Activated T-cell treated with anti-CD3 and anti-CD28 coated beads for 4 hours (primary cell): ENCODE data around the gene DSPP.
"Not testable (repeated sequence)": the region's sequence is repeated elsewhere in the genome, so short reads cannot be mapped to it uniquely, and the experiment has no call there.

Experiments
- DNase-seq: peaks from one replicate; pipeline ENCODE4 v3.0.0-alpha.2; 2020

The DSPP gene

DNA sequence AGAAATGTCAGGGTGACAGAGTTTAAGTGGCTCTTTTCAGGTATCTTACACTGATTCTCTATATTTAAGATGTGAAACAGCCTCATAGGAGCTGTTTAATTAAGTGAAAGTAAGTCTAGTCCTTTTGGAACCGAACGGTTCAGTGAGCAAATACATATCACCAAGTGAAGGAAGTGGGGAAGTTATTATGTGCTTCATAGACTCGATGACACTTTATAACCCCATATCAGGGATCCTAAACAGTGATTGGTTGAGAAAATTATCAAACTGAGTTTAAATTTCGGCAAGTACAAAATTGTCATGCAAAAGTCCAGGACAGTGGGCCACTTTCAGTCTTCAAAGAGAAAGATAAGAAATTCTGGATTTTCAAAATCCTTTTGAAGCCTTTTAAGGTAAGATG lies at the start of gene DSPP:
TSS of gene DSPP (plus strand) at position 301 of the 400 bp plus-strand sequence. CDS start 2,380 bp downstream, outside the sequence.
- no peak for DNase-seq

DNA sequence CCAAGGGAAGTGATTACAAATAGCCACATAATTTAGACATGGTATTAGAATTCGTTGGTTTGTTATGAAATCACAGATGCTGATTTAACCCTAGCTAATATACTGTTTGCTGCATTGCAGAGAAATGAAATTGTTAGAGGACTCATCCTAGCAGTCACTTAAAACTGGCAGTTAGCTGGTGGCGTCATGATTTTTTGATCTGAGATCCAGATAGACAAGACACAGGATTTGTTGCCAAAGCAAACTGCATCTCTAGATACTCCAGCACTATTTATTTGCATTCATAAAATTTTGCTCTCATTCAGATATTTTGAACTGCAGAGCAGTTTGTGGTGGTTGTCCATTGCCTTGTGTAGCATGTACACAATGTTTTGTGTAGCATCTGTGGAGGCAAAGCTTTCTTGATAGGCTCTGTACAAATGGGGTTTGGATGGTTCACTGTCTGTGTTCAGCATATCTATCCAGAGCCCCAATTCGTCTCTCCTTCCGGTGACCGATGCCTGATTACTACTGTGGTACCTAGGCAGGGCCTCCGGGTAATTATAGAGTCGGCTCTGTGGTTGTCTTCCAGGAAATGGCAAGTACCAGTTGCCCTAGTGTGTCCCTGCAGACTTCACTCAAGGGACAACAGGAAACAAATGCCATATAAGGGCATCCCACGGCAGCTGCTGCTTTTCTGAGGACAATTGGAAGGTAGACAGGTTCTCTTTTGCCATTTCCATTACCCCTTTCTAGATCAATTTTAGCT lies 49.1 kb upstream of the DSPP start:
- peak; percentile 0 for DNase-seq

GRCh38 chr4:87560802-87561201 lies 47.5 kb upstream of the DSPP start:
- DNase-seq, result no peak

- no peak for DNase-seq
These were observed 42.6 kb upstream of the DSPP start for GRCh38 chr4:87565746-87566145.

DNA sequence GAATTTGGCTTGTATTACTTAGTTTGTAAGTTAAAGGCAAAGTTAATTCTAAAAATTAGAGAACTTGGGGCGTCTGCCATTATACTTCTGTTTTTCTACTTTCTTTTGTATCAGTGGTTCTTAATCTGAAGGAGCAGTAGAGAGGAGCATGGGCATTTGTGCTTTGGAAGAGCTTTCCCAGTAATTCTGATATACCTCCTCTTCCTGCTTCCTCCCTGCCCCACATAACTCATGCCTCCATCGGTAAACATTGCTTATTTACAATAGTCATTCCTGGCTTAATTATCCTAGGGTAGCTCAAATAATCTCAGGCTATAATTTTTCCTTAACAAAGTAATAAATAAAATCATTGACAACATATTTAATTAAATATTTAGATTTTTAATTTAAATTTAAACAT lies 42.1 kb upstream of the DSPP start:
- DNase-seq, result no peak

DNA sequence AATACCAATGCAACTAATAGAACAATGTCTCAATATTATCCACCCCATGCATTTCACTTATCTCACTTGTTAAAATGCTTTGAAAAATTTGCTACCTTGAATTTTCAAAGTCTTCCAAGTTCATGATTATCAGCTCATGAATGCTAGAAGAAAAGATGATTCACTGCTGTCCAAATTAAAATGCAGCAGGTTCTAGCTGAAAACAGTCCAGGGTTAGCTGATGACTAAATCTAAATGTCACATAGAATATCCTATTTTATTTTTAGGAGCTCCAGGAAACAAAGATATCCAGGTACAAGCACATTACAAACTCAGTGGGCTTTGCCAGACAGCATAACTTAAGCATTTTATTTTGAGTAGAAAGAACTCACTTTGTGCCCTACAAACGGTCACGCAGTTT lies 41.1 kb upstream of the DSPP start:
- no peak for DNase-seq

DNA sequence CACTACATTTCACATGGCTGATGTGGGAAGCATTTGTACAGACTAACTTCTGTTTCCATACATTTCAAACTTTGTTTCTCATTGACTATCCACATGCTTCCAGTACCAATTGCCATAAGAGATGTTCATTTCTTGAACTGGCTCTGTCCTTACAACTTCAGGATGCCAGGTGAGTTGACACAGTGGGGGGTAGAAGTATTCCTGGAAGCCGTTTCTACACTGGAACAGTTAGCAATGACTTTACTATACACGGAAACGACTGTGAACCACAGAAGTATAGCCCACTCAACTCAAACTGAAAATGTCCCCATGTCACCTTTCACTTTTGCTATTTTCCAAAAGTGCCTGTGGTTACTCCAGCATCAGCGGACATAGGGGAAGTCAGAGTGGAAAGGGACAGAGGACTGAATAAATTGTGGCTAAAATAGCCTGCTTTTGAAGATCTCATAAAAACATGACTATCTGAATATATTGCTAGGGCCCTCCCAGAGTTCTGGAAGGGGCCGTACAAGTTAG lies 38.0 kb upstream of the DSPP start:
- no peak for DNase-seq

- DNase-seq, result not testable (repeated sequence)
These were observed 34.0 kb upstream of the DSPP start for GRCh38 chr4:87574376-87574775.

DNA sequence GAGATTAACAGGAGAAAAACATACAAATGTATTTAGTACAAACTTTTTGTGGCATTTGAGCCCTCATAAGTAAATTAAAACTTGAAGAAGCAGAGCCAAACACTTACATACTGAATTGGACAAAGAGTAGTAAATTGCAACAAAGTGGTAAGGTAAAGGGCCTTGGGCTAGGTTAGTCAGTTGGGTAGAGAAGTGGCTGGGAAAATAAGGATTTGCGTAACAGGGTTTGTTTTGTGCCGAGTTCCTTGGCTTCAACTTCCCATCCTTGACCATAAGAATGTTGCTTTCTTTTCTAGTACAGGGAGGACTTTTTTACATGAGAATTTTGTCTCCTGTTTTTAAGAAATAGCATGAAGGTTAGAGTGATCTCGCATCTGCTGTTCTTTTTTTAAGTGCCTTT lies 33.3 kb upstream of the DSPP start:
- DNase-seq, result no peak

DNA sequence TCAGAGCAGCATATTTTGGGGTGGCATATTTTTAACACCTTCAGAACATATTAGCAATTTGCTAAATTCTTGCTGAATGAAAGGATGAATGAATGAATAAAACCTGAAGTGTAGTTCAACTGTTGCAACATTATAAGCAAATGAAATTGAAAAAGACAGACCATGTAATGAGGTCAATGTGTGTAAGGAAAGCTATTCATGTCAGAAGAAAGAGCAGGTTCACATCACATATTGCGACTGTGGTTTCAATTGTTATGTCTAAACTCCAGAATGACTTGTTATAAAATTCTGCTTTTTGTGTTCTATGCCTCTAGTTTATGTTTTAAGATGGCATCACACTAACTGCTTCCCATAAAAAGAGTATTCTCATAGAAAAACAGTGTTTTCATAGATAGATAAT lies 32.9 kb upstream of the DSPP start:
- DNase-seq, result no peak

DNA sequence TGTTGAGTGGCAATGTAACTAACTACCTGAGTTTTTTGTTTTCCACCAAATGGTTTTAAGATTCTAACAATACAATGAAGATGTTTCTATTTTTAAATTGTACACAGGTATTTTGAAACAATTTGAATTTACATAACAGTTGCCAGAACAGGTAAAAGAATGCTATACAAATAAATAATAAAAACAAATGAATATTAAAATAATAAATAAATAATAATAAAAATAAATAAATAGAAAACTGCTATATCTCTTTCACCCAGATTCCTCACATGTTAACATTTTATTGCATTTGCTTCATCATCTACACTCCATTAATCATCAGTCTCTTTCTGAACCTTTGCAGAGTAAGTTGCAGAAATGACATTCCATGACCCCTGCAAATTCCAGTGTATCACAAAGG lies 32.3 kb upstream of the DSPP start:
- no peak for DNase-seq

DNA sequence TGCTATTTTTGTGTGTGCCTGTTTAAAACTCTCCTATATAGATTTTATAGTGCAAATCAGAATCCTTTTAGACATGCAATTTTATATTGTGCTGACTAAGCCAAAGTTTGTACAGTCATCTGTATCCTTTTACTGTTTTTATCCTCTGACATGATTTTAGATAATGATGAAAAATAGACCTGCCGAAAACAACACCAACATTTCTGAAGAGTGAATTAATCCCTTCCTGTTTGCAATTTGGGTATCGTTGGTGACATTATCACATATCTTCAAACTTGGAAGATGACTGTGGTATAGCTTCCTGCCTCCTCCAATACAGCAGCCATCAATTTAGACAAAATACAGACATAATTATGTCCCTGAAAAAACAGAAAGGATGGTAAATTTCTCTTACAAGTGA lies 28.9 kb upstream of the DSPP start:
- no peak for DNase-seq

GRCh38 chr4:87580057-87580456 lies 28.3 kb upstream of the DSPP start:
- DNase-seq, result no peak

GRCh38 chr4:87584222-87584908 lies 24.0 kb upstream of the DSPP start:
- no peak for DNase-seq

DNA sequence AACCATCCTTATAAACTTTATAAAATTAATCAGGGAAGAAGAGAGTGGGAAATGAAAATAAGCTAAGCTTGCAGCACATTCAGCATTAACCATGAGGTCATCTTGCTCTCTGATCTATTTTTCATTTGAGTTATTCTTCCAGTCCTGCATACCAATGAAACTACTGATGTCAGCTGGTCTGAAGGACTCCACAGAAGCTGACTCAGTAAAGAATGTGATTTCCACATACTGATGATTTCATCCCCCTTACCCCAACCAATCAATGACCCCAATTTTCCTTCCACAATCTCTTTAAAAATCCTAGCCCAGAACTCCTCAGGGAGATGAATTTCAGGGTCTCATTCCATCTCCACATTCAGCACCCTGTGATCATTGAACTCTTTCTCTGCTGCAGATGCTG lies 18.8 kb upstream of the DSPP start:
- no peak for DNase-seq

DNA sequence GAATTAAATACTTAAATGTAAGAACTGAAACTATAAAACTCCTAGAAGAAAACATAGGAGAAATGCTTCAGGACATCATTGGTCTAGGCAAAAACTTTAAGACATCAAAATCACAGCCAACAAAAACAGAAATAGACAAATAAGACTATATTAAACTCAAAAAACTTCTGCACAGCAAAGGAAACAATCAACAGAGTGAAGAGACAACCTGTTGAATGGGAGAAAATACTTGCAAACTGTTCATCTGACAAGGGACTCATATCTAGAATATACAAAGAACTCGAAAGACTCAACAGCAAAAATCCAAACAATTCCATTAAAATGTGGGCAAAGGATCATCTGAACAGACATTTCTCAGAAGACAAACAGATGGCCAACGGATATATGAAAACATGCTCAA lies 16.2 kb upstream of the DSPP start:
- DNase-seq, result no peak

GRCh38 chr4:87601361-87601760 lies 7.0 kb upstream of the DSPP start:
- no peak for DNase-seq

DNA sequence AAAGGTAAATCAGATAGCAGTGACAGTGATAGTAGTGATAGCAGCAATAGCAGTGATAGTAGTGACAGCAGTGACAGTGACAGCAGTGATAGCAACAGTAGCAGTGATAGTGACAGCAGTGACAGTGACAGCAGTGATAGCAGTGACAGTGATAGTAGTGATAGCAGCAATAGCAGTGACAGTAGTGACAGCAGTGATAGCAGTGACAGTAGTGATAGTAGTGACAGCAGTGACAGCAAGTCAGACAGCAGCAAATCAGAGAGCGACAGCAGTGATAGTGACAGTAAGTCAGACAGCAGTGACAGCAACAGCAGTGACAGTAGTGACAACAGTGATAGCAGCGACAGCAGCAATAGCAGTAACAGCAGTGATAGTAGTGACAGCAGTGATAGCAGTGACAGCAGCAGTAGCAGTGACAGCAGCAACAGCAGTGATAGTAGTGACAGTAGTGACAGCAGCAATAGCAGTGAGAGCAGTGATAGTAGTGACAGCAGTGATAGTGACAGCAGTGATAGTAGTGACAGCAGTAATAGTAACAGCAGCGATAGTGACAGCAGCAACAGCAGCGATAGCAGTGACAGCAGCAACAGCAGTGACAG lies 6.1 kb downstream of the DSPP start:
- DNase-seq, result no peak

- DNase-seq, result no peak
These were observed 7.9 kb downstream of the DSPP start for GRCh38 chr4:87616268-87616667.

DNA sequence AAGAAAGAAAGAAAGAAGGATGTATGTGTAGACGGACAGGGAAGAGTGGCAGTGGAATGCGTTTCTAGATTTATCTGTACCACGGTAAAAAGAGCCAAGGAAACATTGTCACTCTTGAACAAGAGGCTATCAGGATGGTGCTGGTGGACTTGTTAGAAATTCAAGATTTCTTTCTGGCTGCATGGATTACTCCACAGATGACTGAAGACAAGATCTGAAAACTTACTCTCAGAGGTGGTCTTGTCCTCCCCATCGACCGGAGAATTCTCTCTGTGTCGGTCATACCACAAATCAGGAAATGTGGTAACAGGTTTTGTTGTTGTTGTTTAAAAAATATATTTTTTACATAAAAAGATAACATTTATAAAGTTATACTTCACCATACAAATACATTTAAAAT lies 11.8 kb downstream of the DSPP start:
- no peak for DNase-seq

DNA sequence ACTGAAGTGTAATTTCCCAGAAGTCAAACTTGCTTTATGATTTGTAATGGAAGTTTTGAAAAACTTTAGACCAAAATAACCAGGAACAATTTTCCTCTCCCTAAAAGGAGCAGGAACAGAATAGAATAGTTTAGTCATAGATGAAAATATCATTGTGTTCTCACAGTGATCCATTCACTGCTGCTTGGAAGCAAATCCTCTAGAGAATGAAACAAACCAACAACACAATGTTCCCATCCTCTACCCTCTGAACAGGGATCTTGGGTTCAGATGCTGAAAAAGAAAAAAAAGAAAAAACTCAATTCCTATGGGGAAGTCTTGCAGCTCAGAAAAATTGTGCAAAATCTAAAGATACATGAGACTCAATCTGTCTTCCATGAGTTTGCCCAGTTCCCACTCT lies 12.2 kb downstream of the DSPP start:
- DNase-seq, result no peak

DNA sequence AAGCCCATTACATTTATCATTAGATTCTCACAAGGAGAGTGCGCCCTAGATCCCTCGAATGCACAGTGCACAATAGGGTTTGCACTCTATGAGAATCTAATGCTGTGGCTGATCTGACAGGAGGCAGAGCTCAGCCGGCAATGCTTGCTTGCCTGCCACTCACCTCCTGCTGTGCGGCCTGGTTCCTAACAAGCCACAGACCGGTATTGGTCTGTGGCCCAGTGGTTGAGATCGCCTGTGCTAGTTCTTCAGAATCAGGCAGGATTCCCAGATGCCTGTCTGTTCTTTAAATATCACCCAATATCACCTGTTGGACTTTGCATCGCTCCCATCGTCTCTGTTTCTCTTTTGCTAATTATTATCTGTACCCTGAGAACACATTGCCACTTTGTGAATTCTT lies 14.0 kb downstream of the DSPP start:
- no peak for DNase-seq

DNA sequence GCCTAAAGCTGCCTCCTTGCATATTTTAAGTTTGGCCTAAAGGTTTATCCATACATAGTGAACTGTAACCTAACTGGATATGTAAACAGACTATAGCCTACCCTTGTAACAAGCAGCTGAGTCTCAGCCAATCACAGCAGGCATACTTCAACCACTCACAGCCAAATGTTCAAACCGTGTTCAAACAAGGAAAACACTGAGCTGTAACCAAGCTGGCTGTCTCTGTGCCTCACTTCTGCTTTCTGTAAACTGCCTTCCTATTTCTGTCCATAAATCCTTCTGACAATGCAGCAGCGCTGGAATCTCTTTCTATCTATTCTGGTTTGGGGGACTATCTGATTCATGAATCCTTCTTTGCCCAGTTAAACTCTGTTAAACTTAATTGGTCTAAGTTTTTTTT lies 16.4 kb downstream of the DSPP start:
- DNase-seq, result no peak

DNA sequence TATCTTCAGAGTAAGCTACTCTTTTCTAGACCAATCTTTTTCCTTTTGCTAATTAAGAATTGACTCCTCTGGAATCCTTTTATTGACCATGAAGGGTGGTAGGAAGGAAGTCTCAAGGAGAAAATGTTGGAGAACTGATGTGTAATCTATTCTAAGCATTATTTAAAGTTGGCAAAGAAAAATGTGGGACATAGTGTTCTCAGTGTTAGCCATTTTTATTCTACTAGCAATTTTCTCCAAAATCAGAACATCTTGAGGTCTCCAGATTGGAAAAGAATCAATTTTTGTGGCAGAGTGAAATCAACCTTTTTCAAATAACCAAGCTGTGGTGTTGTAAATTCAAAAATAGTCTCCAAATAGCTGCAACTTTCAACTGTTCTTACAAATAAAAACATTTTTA lies 23.3 kb downstream of the DSPP start:
- no peak for DNase-seq
